ENCODE measurements around the gene LRP1B. TPM values are rescaled to one million over a fixed set of nuclear protein-coding genes. Genes with fewer than 3 reads are reported as not detected.

Gene LRP1B
- total RNA-seq, 2 donors from 2014 or later, result 0.79 to 1.8 TPM

DNA sequence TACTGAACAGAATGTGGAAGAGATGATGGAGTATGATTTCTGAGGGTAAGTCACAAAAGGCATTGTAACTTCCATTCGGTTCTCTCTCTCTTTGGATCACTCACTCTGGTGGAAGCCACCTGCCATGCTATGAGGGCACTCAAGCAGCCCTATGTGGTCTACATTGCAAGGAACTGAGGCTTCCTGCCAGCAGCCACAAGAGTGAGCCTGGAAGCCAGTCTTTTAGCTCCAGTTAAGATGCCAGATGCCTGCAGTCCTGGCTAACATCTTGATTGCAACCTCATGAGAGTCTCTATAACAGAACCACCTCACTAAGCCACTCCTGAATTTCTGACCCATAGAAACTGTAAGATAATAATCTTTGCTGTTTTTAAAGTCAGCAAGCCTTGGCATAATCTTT, 935.7 kb downstream of the LRP1B start:
- Histone ChIP-seq H3K4me1 (ENCODE audit: control insufficient read depth, insufficient read depth, low read length) (no peaks in the 10 kb centered on the region), H3K36me3 (ENCODE audit: control insufficient read depth, insufficient read depth, low read length) (no peaks in the 10 kb centered on the region), H3K27me3 (ENCODE audit: control insufficient read depth, insufficient read depth, low read length, poor library complexity, severe bottlenecking) (no peaks in the 10 kb centered on the region), H3K27ac (ENCODE audit: low read depth, low read length) (no peak overlapping the region), H3K9ac (ENCODE audit: extremely low read depth, low read length, poor library complexity, severe bottlenecking) (no peak overlapping the region), H3K4me3 (ENCODE audit: low read length) (no peak overlapping the region), H3K9me3 (ENCODE audit: control insufficient read depth, low read length) (no peaks in the 10 kb centered on the region)
- no peaks in the 10 kb centered on the region for H3K36me3 Mint-ChIP-seq (ENCODE audit: low read depth)
- WGBS, 2 experiments (ENCODE audit: insufficient coverage in 1 of 2, insufficient read length in 1 of 2), result 97 to 100% methylated on average over 1 of the region's 1 CpG
- no peaks in the 10 kb centered on the region for H3K9me3 Mint-ChIP-seq
- TF ChIP-seq, protein P1, sequence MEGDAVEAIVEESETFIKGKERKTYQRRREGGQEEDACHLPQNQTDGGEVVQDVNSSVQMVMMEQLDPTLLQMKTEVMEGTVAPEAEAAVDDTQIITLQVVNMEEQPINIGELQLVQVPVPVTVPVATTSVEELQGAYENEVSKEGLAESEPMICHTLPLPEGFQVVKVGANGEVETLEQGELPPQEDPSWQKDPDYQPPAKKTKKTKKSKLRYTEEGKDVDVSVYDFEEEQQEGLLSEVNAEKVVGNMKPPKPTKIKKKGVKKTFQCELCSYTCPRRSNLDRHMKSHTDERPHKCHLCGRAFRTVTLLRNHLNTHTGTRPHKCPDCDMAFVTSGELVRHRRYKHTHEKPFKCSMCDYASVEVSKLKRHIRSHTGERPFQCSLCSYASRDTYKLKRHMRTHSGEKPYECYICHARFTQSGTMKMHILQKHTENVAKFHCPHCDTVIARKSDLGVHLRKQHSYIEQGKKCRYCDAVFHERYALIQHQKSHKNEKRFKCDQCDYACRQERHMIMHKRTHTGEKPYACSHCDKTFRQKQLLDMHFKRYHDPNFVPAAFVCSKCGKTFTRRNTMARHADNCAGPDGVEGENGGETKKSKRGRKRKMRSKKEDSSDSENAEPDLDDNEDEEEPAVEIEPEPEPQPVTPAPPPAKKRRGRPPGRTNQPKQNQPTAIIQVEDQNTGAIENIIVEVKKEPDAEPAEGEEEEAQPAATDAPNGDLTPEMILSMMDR (conservative IDR thresholded peaks at IDR 0.05), result no peak
- no peak overlapping the region for H3K27ac Mint-ChIP-seq
- H3K4me3 Mint-ChIP-seq, result no peak overlapping the region
- peaks cover under 1% of the 10 kb centered on the region for H3K4me1 Mint-ChIP-seq
- DNase-seq, result no peak
- H3K27me3 Mint-ChIP-seq (ENCODE audit: insufficient read depth), result no peaks in the 10 kb centered on the region

GRCh38 chr2:141187075-141187439, 943.8 kb downstream of the LRP1B start:
- H3K9ac ChIP-seq (ENCODE audit: extremely low read depth, low read length, poor library complexity, severe bottlenecking), result no peak overlapping the region
- TF ChIP-seq, protein P1 (conservative IDR thresholded peaks at IDR 0.05), result no peak
- H3K27me3 ChIP-seq (ENCODE audit: control insufficient read depth, insufficient read depth, low read length, poor library complexity, severe bottlenecking), result no peaks in the 10 kb centered on the region
- Mint-ChIP-seq H3K27me3 (ENCODE audit: insufficient read depth) (no peaks in the 10 kb centered on the region), H3K4me3 (no peak overlapping the region), H3K4me1 (peaks cover 5% of the 10 kb centered on the region), H3K27ac (no peak overlapping the region), H3K9me3 (no peaks in the 10 kb centered on the region), H3K36me3 (ENCODE audit: low read depth) (no peaks in the 10 kb centered on the region)
- no peaks in the 10 kb centered on the region for H3K36me3 ChIP-seq (ENCODE audit: control insufficient read depth, insufficient read depth, low read length)
- no peaks in the 10 kb centered on the region for H3K9me3 ChIP-seq (ENCODE audit: control insufficient read depth, low read length)
- H3K27ac ChIP-seq (ENCODE audit: low read depth, low read length), result peak overlapping the region; percentile 58
- 72 to 100% methylated on average over 2 to 4 of the region's 4 CpGs for WGBS, 2 experiments (ENCODE audit: insufficient coverage in 1 of 2, insufficient read length in 1 of 2)
- H3K4me3 ChIP-seq (ENCODE audit: low read length), result no peak overlapping the region
- no peak for DNase-seq
- H3K4me1 ChIP-seq (ENCODE audit: control insufficient read depth, insufficient read depth, low read length), result no peaks in the 10 kb centered on the region

GRCh38 chr2:141186413-141187074, 944.3 kb downstream of the LRP1B start:
- no peaks in the 10 kb centered on the region for H3K9me3 ChIP-seq (ENCODE audit: control insufficient read depth, low read length)
- H3K27ac Mint-ChIP-seq, result no peak overlapping the region
- no CpG with 5 or more reads among the region's 1 CpG for WGBS, 2 experiments (ENCODE audit: insufficient coverage in 1 of 2, insufficient read length in 1 of 2)

More at GRCh38 chr2:141186413-141187074, 944.3 kb downstream of the LRP1B start:
- DNase-seq, result no peak
- Mint-ChIP-seq H3K4me3 (no peak overlapping the region), H3K36me3 (ENCODE audit: low read depth) (no peaks in the 10 kb centered on the region), H3K27me3 (ENCODE audit: insufficient read depth) (no peaks in the 10 kb centered on the region), H3K4me1 (peaks cover 5% of the 10 kb centered on the region), H3K9me3 (no peaks in the 10 kb centered on the region)
- Histone ChIP-seq H3K4me1 (ENCODE audit: control insufficient read depth, insufficient read depth, low read length) (no peaks in the 10 kb centered on the region), H3K27me3 (ENCODE audit: control insufficient read depth, insufficient read depth, low read length, poor library complexity, severe bottlenecking) (no peaks in the 10 kb centered on the region), H3K27ac (ENCODE audit: low read depth, low read length) (peak overlapping the region; percentile 58), H3K9ac (ENCODE audit: extremely low read depth, low read length, poor library complexity, severe bottlenecking) (no peak overlapping the region), H3K4me3 (ENCODE audit: low read length) (no peak overlapping the region), H3K36me3 (ENCODE audit: control insufficient read depth, insufficient read depth, low read length) (no peaks in the 10 kb centered on the region)
- TF ChIP-seq, protein P1 (conservative IDR thresholded peaks at IDR 0.05), result no peak
